Common myeloid progenitor, CD34-positive (primary cell): ENCODE data around the gene SLC35F4.
"Not testable (repeated sequence)": the region's sequence is repeated elsewhere in the genome, so short reads cannot be mapped to it uniquely, and the experiment has no call there.

Experiments used
- CTCF ChIA-PET: fragments of 350-600 bp; sonication (Branson Sonifier 250); formaldehyde crosslinking; loops from one replicate; lab custom pipeline; 2021; ENCODE audit warnings: antibody characterized with exemption; lab: Charles Lee
- POLR2A ChIA-PET: fragments of 350-600 bp; sonication (Branson Sonifier 250); formaldehyde crosslinking; loops from one replicate; lab custom pipeline; 2021; ENCODE audit warnings: antibody characterized with exemption; lab: Charles Lee
- DNase-seq, 3 donors: peaks; one replicate each; pipeline versions ENCODE4 v3.0.0 to v3.0.0-alpha.2; 2013
- H3K27ac ChIP-seq, 2 experiments: 1 replicate in 1 of 2; 2 replicates in 1 of 2; pipeline ENCODE4 v1.7.0; 2013; ENCODE audit warnings: inconsistent platforms in 2 of 2, low read length in 2 of 2, mild to moderate bottlenecking in 2 of 2, low read depth in 1 of 2, moderate library complexity in 1 of 2; ENCODE audit not compliant: severe bottlenecking in 2 of 2, insufficient read depth in 1 of 2, poor library complexity in 1 of 2
- H3K27me3 ChIP-seq, 5 experiments: replicated peaks in 2 of 5; 1 replicate in 3 of 5; 2 replicates in 2 of 5; pipeline versions ENCODE4 v1.6.1 to v1.7.0; 2013; ENCODE audit warnings: low read length in 4 of 5, mild to moderate bottlenecking in 2 of 5, moderate library complexity in 2 of 5, inconsistent platforms in 1 of 5; ENCODE audit not compliant: insufficient read depth in 5 of 5, control insufficient read depth in 4 of 5
- H3K36me3 ChIP-seq, 4 experiments: 1 replicate in 2 of 4; 2 replicates in 2 of 4; pipeline versions ENCODE4 v1.6.1 to v1.7.0; 2013; ENCODE audit warnings: low read length in 3 of 4, control low read depth in 1 of 4, mild to moderate bottlenecking in 1 of 4; ENCODE audit not compliant: control insufficient read depth in 4 of 4, insufficient read depth in 4 of 4
- H3K4me1 ChIP-seq, 4 experiments: 1 replicate in 3 of 4; 2 replicates in 1 of 4; pipeline versions ENCODE4 v1.6.1 to v1.7.1; 2013; ENCODE audit warnings: low read length in 3 of 4, mild to moderate bottlenecking in 3 of 4, control low read depth in 1 of 4, inconsistent platforms in 1 of 4, moderate library complexity in 1 of 4; ENCODE audit not compliant: control insufficient read depth in 4 of 4, insufficient read depth in 4 of 4; ENCODE audit errors: control extremely low read depth in 1 of 4
- H3K4me3 ChIP-seq, 7 experiments: 1 replicate in 4 of 7; 2 replicates in 3 of 7; pipeline versions ENCODE4 v1.5.1 to v1.7.0; 2013; ENCODE audit warnings: mild to moderate bottlenecking in 7 of 7, low read length in 6 of 7, moderate library complexity in 6 of 7, inconsistent platforms in 2 of 7, low read depth in 2 of 7, control low read depth in 1 of 7; ENCODE audit not compliant: insufficient read depth in 4 of 7, control insufficient read depth in 1 of 7; ENCODE audit errors: extremely low read depth in 1 of 7
- H3K9me3 ChIP-seq, 5 experiments: 1 replicate in 4 of 5; 2 replicates in 1 of 5; pipeline versions ENCODE4 v1.6.1 to v1.7.1; 2013; ENCODE audit warnings: low read length in 4 of 5, mild to moderate bottlenecking in 2 of 5, inconsistent platforms in 1 of 5, low read depth in 1 of 5, moderate library complexity in 1 of 5; ENCODE audit not compliant: control insufficient read depth in 4 of 5, insufficient read depth in 2 of 5; ENCODE audit errors: control extremely low read depth in 1 of 5
- WGBS: methylation state at CpG from one replicate; pipeline ENCODE4 v1.1.5; 2013; ENCODE audit not compliant: insufficient coverage; 5-methylcytosine and 5-hydroxymethylcytosine counted together

The SLC35F4 gene

DNA sequence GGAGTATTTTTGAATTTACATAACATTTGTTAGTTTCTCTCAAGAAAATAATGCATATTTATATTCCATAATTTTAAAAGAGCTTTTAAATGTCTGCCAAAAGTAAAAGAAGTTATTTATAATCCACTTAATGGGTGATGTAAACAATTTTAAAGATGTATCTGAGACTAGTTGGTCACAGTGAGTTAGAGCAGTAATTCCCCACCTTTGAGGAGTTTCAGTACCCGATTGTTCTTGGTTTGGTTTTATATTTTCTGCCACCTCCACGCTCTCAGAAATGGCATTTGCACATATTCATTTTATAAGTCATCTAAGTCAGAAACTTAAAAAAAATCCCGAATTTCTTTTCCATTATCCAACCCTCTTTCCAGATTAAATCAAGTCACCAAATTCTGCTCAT is 153.2 kb downstream of the SLC35F4 start:
- H3K36me3 ChIP-seq = no peaks in the 10 kb centered on the region
- no peaks in the 10 kb centered on the region for H3K27me3 ChIP-seq
- H3K4me1 ChIP-seq = no peaks in the 10 kb centered on the region
- CTCF ChIA-PET = no interaction called here
- H3K27ac ChIP-seq = no peak overlapping the region
- H3K4me3 ChIP-seq = no peak overlapping the region
- POLR2A ChIA-PET = no interaction called here
- DNase-seq = no peak
- peaks cover 0 to 6% (median 1%) of the 10 kb centered on the region in 5 experiments for H3K9me3 ChIP-seq
- 100% methylated on average over 1 of the region's 3 CpGs for WGBS

DNA sequence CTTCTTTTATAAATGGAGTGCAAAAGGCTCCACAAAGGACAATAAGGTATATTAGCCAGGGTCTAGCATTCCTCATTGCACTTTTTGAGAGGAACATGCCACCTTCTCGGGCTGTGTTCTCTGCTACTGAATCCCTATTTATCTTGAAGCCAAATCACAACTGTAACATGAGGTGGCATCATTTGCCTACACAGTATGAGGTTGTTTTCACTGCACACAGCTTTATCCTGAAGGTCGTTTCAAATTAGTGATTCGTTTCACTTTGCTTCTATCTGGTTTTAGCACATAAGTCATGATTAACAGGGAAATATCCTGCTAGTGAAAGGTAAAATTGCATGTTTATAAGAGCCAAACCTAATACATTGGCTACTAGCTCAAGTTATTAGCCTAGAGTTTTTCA is 153.8 kb downstream of the SLC35F4 start:
- H3K9me3 ChIP-seq = peaks cover 0 to 6% (median 1%) of the 10 kb centered on the region in 5 experiments
- DNase-seq = no peak
- no peaks in the 10 kb centered on the region for H3K4me1 ChIP-seq
- no peaks in the 10 kb centered on the region for H3K27me3 ChIP-seq
- 63% methylated on average over 1 of the region's 3 CpGs for WGBS
- no peak overlapping the region for H3K27ac ChIP-seq
- POLR2A ChIA-PET = no interaction called here
- CTCF ChIA-PET = no interaction called here
- no peaks in the 10 kb centered on the region for H3K36me3 ChIP-seq
- H3K4me3 ChIP-seq = no peak overlapping the region

DNA sequence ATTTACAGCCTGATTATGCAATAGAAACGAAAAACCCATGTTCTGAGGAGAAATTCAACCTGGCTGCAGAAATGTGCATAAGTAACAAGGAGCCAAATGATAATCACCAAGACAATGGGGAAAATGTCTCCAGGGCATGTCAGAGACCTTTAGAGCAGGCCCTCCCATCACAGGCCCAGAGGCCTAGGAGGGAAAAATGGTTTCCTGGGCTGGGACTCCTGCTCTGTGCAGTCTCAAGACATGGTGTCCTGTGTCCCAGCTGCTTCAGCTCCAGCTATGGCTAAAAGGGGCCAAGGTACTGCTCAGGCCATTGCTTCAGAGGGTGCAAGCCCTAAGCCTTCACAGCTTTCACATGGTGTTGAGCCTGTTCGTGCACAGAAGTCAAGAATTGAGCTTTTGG is 156.0 kb downstream of the SLC35F4 start:
- 86% methylated on average over 1 of the region's 2 CpGs for WGBS
- Histone ChIP-seq H3K4me1 (no peaks in the 10 kb centered on the region), H3K9me3 (peaks cover 0 to 6% (median 1%) of the 10 kb centered on the region in 5 experiments), H3K36me3 (no peaks in the 10 kb centered on the region), H3K4me3 (no peak overlapping the region), H3K27me3 (no peaks in the 10 kb centered on the region), H3K27ac (no peak overlapping the region)
- DNase-seq = no peak
- CTCF ChIA-PET = no interaction called here
- POLR2A ChIA-PET = no interaction called here

DNA sequence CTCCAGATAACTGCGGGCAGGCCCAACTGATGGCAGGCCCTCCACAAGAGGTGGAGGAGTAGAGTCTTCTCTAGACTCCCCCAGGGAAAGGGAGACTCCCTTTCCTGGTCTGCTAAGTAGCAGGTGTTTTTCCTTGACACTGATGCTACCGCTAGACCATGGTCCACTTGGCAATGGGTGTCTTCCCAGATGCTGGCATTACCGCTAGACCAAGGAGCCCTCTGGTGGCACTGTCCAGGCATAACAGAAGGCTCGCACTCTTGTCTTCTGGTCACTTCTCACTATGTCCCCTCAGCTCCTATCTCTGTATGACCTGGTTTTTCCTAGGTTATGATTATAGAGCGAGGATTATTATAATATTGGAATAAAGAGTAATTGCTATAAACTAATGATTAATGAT is 156.8 kb downstream of the SLC35F4 start:
- DNase-seq, POLR2A ChIA-PET, H3K4me3 ChIP-seq, H3K27ac ChIP-seq, H3K36me3 ChIP-seq, CTCF ChIA-PET, H3K9me3 ChIP-seq, H3K27me3 ChIP-seq, H3K4me1 ChIP-seq: not testable (repeated sequence)
- WGBS = 93% methylated on average over 3 of the region's 5 CpGs

DNA sequence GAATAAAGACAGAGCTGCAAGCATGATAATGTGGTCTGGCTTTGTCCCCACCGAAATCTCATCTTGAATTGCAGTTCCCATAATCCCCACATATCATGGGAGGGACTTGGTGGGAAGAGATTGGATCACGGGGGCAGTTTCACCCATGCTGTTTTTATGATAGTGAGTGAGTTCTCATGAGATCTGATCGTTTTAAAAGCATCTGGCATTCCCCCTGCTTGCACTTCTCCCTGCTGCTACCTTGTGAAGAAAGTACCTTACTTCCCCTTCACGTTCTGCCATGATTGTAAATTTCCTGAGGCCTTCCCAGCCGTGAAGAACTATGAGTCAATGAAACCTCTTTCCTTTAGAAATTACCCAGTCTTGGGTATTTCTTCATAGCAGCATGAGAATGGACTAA is 158.7 kb downstream of the SLC35F4 start:
- no peak for DNase-seq
- H3K4me3 ChIP-seq = no peak overlapping the region
- no peak overlapping the region for H3K27ac ChIP-seq
- POLR2A ChIA-PET = no interaction called here
- CTCF ChIA-PET = no interaction called here
- no peaks in the 10 kb centered on the region for H3K36me3 ChIP-seq
- no peaks in the 10 kb centered on the region for H3K27me3 ChIP-seq
- WGBS = no CpG with 5 or more reads among the region's 5 CpGs
- peaks cover 0 to 6% (median 1%) of the 10 kb centered on the region in 5 experiments for H3K9me3 ChIP-seq
- no peaks in the 10 kb centered on the region for H3K4me1 ChIP-seq

DNA sequence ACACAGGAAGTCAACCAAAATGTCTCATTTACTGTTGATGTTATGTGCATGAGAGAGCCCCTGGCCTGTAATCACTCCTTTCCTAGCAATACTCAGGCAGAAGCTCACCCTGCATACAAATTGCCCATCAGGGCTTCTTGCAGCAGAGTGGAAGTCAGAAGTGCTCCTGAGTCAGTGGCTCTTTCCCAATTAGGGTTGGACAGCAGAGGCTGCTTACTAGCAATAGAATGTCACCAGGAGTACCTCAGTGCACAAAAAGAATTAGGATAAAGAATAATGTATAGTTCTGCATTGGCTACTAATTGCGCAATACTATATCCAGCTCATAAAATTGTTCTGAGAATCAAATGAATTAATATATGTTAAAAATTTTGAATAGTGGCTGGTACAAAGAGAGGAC is 161.1 kb downstream of the SLC35F4 start:
- peaks cover 0 to 2% (median 1%) of the 10 kb centered on the region in 5 experiments for H3K9me3 ChIP-seq
- H3K27ac ChIP-seq = no peak overlapping the region
- H3K4me3 ChIP-seq = no peak overlapping the region
- ChIA-PET CTCF (no interaction called here), POLR2A (no interaction called here)
- DNase-seq = no peak
- WGBS = no CpG with 5 or more reads among the region's 1 CpG
- H3K27me3 ChIP-seq = no peaks in the 10 kb centered on the region
- H3K36me3 ChIP-seq = no peaks in the 10 kb centered on the region
- no peaks in the 10 kb centered on the region for H3K4me1 ChIP-seq

DNA sequence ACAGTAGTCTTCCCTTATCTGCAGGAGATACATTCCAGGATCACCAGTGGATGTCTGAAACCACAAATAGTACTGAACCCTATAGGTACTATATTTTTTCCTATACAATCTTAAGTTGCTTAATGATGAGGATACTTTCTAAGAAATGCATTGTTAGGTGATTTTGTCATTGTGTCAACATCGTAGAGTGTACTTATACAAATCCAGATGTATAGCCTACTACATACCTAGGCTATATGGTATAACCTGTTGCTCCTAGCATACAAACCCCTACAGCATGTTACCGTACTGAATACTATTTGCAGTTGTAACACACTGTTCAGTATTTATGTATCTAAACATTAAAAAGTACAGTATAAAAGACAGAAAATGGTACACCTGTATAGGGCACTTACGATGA is 165.9 kb downstream of the SLC35F4 start:
- Histone ChIP-seq H3K9me3 (no peaks in the 10 kb centered on the region), H3K27ac (no peak overlapping the region), H3K4me1 (no peaks in the 10 kb centered on the region), H3K36me3 (no peaks in the 10 kb centered on the region), H3K27me3 (no peaks in the 10 kb centered on the region), H3K4me3 (no peak overlapping the region)
- WGBS = no CpG with 5 or more reads among the region's 3 CpGs
- ChIA-PET POLR2A (no interaction called here), CTCF (no interaction called here)
- DNase-seq = no peak
